Body of pancreas (tissue), 4 donors: ENCODE measurements around the gene IKZF1.

ENCODE experiments used
- CTCF ChIP-seq, 7 experiments: fragments of 450-650 bp in 4 of 7; fragments of 200-600 bp in 3 of 7; sonication (generic) in 3 of 7; IDR thresholded peaks; one replicate each; pipeline ENCODE4 v1.5.1; 2016 to 2019; ENCODE audit warnings: antibody characterized with exemption in 7 of 7
- POLR2A ChIP-seq, 3 donors: fragments of 450-650 bp; IDR thresholded peaks; one replicate each; pipeline ENCODE4 v1.6.1; 2016; ENCODE audit warnings: antibody characterized with exemption in 3 of 3, mild to moderate bottlenecking in 2 of 3

GRCh38 chr7:50397320-50397970 lies 92.9 kb downstream of the IKZF1 start:
- TF ChIP-seq CTCF (IDR thresholded peaks at IDR 0.05) = no peak
- TF ChIP-seq POLR2A (IDR thresholded peaks at IDR 0.05) = no peak
